ENCODE measurements around the gene PRIM2. TPM values are rescaled to one million over a fixed set of nuclear protein-coding genes. Genes with fewer than 3 reads are reported as not detected.

PRIM2 gene
- total and polyA plus RNA-seq, 2 of the 8 experiments (the other 6 are each of a cell fraction or from before 2014, with no cell fraction given), result 20.8 to 46.8 TPM

DNA sequence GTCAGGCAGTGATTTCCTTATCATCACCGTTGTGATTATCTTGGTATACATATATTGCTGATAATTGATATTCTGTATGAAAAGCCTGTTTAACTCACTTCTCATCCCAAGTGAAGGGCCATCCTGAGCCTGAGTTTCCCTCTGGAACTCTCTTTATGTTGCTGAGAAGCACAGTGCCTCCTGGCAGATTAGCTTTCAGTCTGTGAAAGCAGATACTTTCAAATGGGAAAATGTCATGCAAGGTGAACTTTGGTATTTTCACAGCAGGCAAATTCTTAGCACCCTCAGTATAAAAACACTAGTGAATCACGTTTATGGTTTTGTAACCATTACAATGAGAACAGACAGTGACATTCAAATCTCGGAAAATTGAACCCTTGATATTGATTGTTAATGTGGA, 151.6 kb downstream of the PRIM2 start:
- H3K27me3 ChIP-seq (replicated peaks in 1 of 4; ENCODE audit: control insufficient read depth in 3 of 4, extremely low read depth in 1 of 4, insufficient read depth in 3 of 4, low read length in 3 of 4), result no peaks in the 10 kb centered on the region
- TF ChIP-seq TEAD4 (IDR thresholded peaks at IDR 0.05; ENCODE audit: low read depth, low read length) (no peak), TAF1 (IDR thresholded peaks at IDR 0.05; ENCODE audit: low read depth, low read length) (no peak), JUN (IDR thresholded peaks at IDR 0.05; ENCODE audit: low read depth, low read length) (no peak), NANOG (IDR thresholded peaks at IDR 0.05; ENCODE audit: insufficient read depth, low read depth, low read length, poor library complexity, severe bottlenecking) (no peak), BACH1 (IDR thresholded peaks at IDR 0.05; ENCODE audit: low read length) (no peak), KDM1A (IDR thresholded peaks at IDR 0.05; ENCODE audit: borderline replicate concordance, low read length) (no peak), BRCA1 (IDR thresholded peaks at IDR 0.05; ENCODE audit: low read depth, low read length) (no peak), POLR2AphosphoS5 (IDR thresholded peaks at IDR 0.05; ENCODE audit: low read depth, low read length) (no peak), YY1 (IDR thresholded peaks at IDR 0.05; ENCODE audit: low read depth, low read length) (no peak)
- TF ChIP-seq, protein P1, sequence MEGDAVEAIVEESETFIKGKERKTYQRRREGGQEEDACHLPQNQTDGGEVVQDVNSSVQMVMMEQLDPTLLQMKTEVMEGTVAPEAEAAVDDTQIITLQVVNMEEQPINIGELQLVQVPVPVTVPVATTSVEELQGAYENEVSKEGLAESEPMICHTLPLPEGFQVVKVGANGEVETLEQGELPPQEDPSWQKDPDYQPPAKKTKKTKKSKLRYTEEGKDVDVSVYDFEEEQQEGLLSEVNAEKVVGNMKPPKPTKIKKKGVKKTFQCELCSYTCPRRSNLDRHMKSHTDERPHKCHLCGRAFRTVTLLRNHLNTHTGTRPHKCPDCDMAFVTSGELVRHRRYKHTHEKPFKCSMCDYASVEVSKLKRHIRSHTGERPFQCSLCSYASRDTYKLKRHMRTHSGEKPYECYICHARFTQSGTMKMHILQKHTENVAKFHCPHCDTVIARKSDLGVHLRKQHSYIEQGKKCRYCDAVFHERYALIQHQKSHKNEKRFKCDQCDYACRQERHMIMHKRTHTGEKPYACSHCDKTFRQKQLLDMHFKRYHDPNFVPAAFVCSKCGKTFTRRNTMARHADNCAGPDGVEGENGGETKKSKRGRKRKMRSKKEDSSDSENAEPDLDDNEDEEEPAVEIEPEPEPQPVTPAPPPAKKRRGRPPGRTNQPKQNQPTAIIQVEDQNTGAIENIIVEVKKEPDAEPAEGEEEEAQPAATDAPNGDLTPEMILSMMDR (IDR thresholded peaks at IDR 0.05; ENCODE audit: control extremely low read depth in 1 of 3, insufficient read depth in 1 of 3, low read depth in 1 of 3, low read length in 3 of 3), result no peak
- TF ChIP-seq, protein P2, sequence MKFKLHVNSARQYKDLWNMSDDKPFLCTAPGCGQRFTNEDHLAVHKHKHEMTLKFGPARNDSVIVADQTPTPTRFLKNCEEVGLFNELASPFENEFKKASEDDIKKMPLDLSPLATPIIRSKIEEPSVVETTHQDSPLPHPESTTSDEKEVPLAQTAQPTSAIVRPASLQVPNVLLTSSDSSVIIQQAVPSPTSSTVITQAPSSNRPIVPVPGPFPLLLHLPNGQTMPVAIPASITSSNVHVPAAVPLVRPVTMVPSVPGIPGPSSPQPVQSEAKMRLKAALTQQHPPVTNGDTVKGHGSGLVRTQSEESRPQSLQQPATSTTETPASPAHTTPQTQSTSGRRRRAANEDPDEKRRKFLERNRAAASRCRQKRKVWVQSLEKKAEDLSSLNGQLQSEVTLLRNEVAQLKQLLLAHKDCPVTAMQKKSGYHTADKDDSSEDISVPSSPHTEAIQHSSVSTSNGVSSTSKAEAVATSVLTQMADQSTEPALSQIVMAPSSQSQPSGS (IDR thresholded peaks at IDR 0.05; ENCODE audit: low read length), result no peak

More for the DNA sequence above, 151.6 kb downstream of the PRIM2 start:
- Histone ChIP-seq H4K8ac (ENCODE audit: extremely low read depth, insufficient read depth, low read length) (no peak overlapping the region), H3K4me3 (ENCODE audit: extremely low read depth in 1 of 4, insufficient read depth in 2 of 4, low read depth in 3 of 4, low read length in 4 of 4) (no peak overlapping the region), H2AK5ac (ENCODE audit: low read depth, low read length) (no peak overlapping the region), H3K23me2 (ENCODE audit: low read depth, low read length) (no peaks in the 10 kb centered on the region), H4K20me1 (replicated peaks in 1 of 2; ENCODE audit: control insufficient read depth in 1 of 2, insufficient read depth in 2 of 2, low read length in 2 of 2) (no peaks in the 10 kb centered on the region), H3K27ac (ENCODE audit: low read depth, low read length) (no peak overlapping the region), H4K5ac (ENCODE audit: insufficient read length, low read depth, low read length) (no peak overlapping the region), H4K91ac (replicated peaks; ENCODE audit: insufficient read length, low read length) (no peak overlapping the region), H2AFZ (ENCODE audit: low read length) (no peak overlapping the region), H3K18ac (ENCODE audit: extremely low read depth, low read length) (no peak overlapping the region; the same call in 1 of the 2 replicates), H3K79me2 (ENCODE audit: control insufficient read depth in 1 of 2, insufficient read depth in 2 of 2, low read length in 2 of 2) (peaks cover 0 to 20% of the 10 kb centered on the region in 2 experiments; a peak in 1 of 4 replicates), H2BK5ac (ENCODE audit: low read depth, low read length) (no peak overlapping the region), H3K4me2 (ENCODE audit: insufficient read depth in 1 of 2, low read depth in 2 of 2, low read length in 2 of 2) (no peak overlapping the region), H3K56ac (replicated peaks; ENCODE audit: insufficient read length, low read depth, low read length) (no peak overlapping the region), H2BK15ac (ENCODE audit: low read length) (no peak overlapping the region), H2BK12ac (ENCODE audit: low read depth, low read length) (no peak overlapping the region), H2BK20ac (ENCODE audit: low read length) (no peak overlapping the region), H3K4ac (replicated peaks; ENCODE audit: insufficient read length, low read depth, low read length) (no peak overlapping the region), H3K9me3 (ENCODE audit: insufficient read depth in 2 of 2, low read depth in 1 of 2, low read length in 1 of 2) (no peaks in the 10 kb centered on the region), H3K4me1 (replicated peaks in 1 of 4; ENCODE audit: control insufficient read depth in 3 of 4, insufficient read depth in 4 of 4, low read length in 3 of 4) (peaks cover 0 to 10% (median 3%) of the 10 kb centered on the region in 4 experiments; a peak in 4 of 7 replicates), H3K23ac (ENCODE audit: insufficient read length) (no peak overlapping the region), H3K14ac (ENCODE audit: insufficient read length) (no peak overlapping the region), H3K9ac (replicated peaks in 1 of 4; ENCODE audit: extremely low read depth in 1 of 4, low read depth in 3 of 4, low read length in 3 of 4) (no peak overlapping the region), H3K79me1 (ENCODE audit: low read depth, low read length) (no peaks in the 10 kb centered on the region), H3K36me3 (ENCODE audit: control insufficient read depth in 2 of 4, insufficient read depth in 4 of 4, low read length in 3 of 4) (no peaks in the 10 kb centered on the region), H2BK120ac (replicated peaks; ENCODE audit: low read depth, low read length) (no peak overlapping the region)
- ChIA-PET POLR2A (ENCODE audit: partially characterized antibody) (no interaction called here), CTCF (ENCODE audit: partially characterized antibody) (no interaction called here)
- 45% methylated on average over 3 of the region's 3 CpGs; no CpG with 5 or more reads in 1 of the 2 experiments for WGBS, 2 experiments (ENCODE audit: extremely low coverage in 1 of 2, insufficient coverage in 1 of 2, insufficient read length in 1 of 2, insufficient replicate concordance in 2 of 2, low coverage in 1 of 2, low lambda C conversion rate in 2 of 2, missing lambda C conversion rate in 1 of 2)
- no peak for FAIRE-seq
- no peak for DNase-seq (ENCODE audit: low read depth in 1 of 2, low spot score in 2 of 2)

All from H1 (cell line).